Measurements from ENCODE around the gene EED. TPM values are rescaled to one million over a fixed set of nuclear protein-coding genes. Genes with fewer than 3 reads are reported as not detected.
"Not testable (repeated sequence)": the region's sequence is repeated elsewhere in the genome, so short reads cannot be mapped to it uniquely, and the experiment has no call there.

The EED gene
- total and polyA plus RNA-seq, 7 donors = 8.1 to 14.6 (median 10.8) TPM

GRCh38 chr11:86278226-86278625 is 33.7 kb downstream of the EED start:
- H3K4me1 ChIP-seq = no peaks in the 10 kb centered on the region
- TF ChIP-seq CTCF (IDR thresholded peaks at IDR 0.05) = no peak
- peaks cover 0 to 43% of the 10 kb centered on the region in 2 donors for H3K36me3 ChIP-seq (ENCODE audit: insufficient read depth in 1 of 2, low read depth in 1 of 2)
- intact Hi-C loops (cut with DNase I) = no loop called here
- 96 to 98% (median 98%) methylated on average over 8 of the region's 8 CpGs for WGBS, 3 donors
- no peak overlapping the region for H3K4me3 ChIP-seq
- DNase-seq = no peak
- H3K9me3 ChIP-seq = no peaks in the 10 kb centered on the region
- no peak overlapping the region for H3K27ac ChIP-seq
- ATAC-seq = no peak
- H3K27me3 ChIP-seq (ENCODE audit: insufficient read depth in 3 of 3, low read length in 2 of 3) = no peaks in the 10 kb centered on the region

- Histone ChIP-seq H3K36me3 (ENCODE audit: insufficient read depth in 1 of 2, low read depth in 1 of 2) (peaks cover 4 to 46% of the 10 kb centered on the region in 2 donors), H3K4me3 (no peak overlapping the region), H3K9me3 (no peaks in the 10 kb centered on the region), H3K27me3 (ENCODE audit: insufficient read depth in 3 of 3, low read length in 2 of 3) (no peaks in the 10 kb centered on the region), H3K4me1 (no peaks in the 10 kb centered on the region), H3K27ac (no peak overlapping the region)
- ATAC-seq (no peak), DNase-seq (no peak)
- 93 to 97% (median 94%) methylated on average over 3 of the region's 3 CpGs for WGBS, 3 donors
- intact Hi-C loops (cut with DNase I) = no loop called here
- no peak for TF ChIP-seq CTCF (IDR thresholded peaks at IDR 0.05)
Measured at GRCh38 chr11:86279747-86280146, 35.2 kb downstream of the EED start.

GRCh38 chr11:86287468-86287796 is 42.9 kb downstream of the EED start:
- Histone ChIP-seq H3K27ac (no peak overlapping the region), H3K4me3 (no peak overlapping the region), H3K9me3 (no peaks in the 10 kb centered on the region), H3K27me3 (ENCODE audit: insufficient read depth in 3 of 3, low read length in 2 of 3) (no peaks in the 10 kb centered on the region), H3K4me1 (no peaks in the 10 kb centered on the region), H3K36me3 (ENCODE audit: insufficient read depth in 1 of 2, low read depth in 1 of 2) (peaks cover 4 to 9% of the 10 kb centered on the region in 2 donors)
- 97% methylated on average over 2 of the region's 2 CpGs for whole genome bisulfite sequencing, 3 donors
- DNase-seq = no peak
- TF ChIP-seq CTCF (IDR thresholded peaks at IDR 0.05) = no peak
- intact Hi-C loops (cut with DNase I) = no loop called here
- no peak for ATAC-seq

GRCh38 chr11:86288776-86289507 is 44.4 kb downstream of the EED start:
- peaks cover 3 to 9% of the 10 kb centered on the region in 2 donors for H3K36me3 ChIP-seq (ENCODE audit: insufficient read depth in 1 of 2, low read depth in 1 of 2)
- no peak overlapping the region for H3K4me3 ChIP-seq
- ATAC-seq = no peak
- no peak for DNase-seq
- H3K4me1 ChIP-seq = no peaks in the 10 kb centered on the region
- intact Hi-C loops (cut with DNase I) = no loop called here
- no peak overlapping the region for H3K27ac ChIP-seq
- H3K9me3 ChIP-seq = no peaks in the 10 kb centered on the region
- WGBS, 3 donors = 64 to 69% (median 68%) methylated on average over 7 of the region's 7 CpGs
- no peaks in the 10 kb centered on the region for H3K27me3 ChIP-seq (ENCODE audit: insufficient read depth in 3 of 3, low read length in 2 of 3)
- TF ChIP-seq CTCF (IDR thresholded peaks at IDR 0.05) = no peak

- ATAC-seq; H3K27me3 ChIP-seq (ENCODE audit: insufficient read depth in 3 of 3, low read length in 2 of 3); H3K9me3 ChIP-seq; DNase-seq; H3K27ac ChIP-seq; H3K36me3 ChIP-seq (ENCODE audit: insufficient read depth in 1 of 2, low read depth in 1 of 2); H3K4me1 ChIP-seq; H3K4me3 ChIP-seq: not testable (repeated sequence)
- 88 to 97% (median 90%) methylated on average over 9 of the region's 9 CpGs for WGBS, 3 donors
- intact Hi-C loops (cut with DNase I) = loop anchor here in 1 of 2 donors (5.0 kb wide), 1 partner anchor 347 kb away; no protein-coding TSS in a partner anchor
Measured at GRCh38 chr11:86289508-86290280, 45.1 kb downstream of the EED start.
